Activated CD8-positive, alpha-beta memory T cell treated with anti-CD3 and anti-CD28 coated beads, Interleukin-2, amount 50 U/mL, for 48 hours (primary cell): ENCODE data around the gene RNF115.

Source experiments
- DNase-seq: peaks from one replicate; pipeline ENCODE4 v3.0.0-alpha.2; 2020

Gene RNF115

GRCh38 chr1:145692785-145693443 lies 131.0 kb downstream of the RNF115 start:
- DNase-seq: no peak

- no peak for DNase-seq
Measured at GRCh38 chr1:145690587-145691558, 133.0 kb downstream of the RNF115 start.

GRCh38 chr1:145689922-145690321 lies 134.0 kb downstream of the RNF115 start:
- no peak for DNase-seq

- DNase-seq: no peak
Measured at GRCh38 chr1:145688924-145689323, 135.0 kb downstream of the RNF115 start.
